DOHH2 (cell line): ENCODE results near the gene TTC23.

Source experiments
- EZH2phosphoT487 ChIP-seq: fragments of 200-600 bp; sonication (generic); IDR thresholded peaks from 2 replicates; pipeline ENCODE4 v1.6.1; 2017; ENCODE audit warnings: borderline replicate concordance, mild to moderate bottlenecking, antibody characterized with exemption, low read length, moderate library complexity, mixed read lengths
- TF ChIP-seq, protein P1 (sequence below): fragments of 200-600 bp; sonication (generic); IDR thresholded peaks from one replicate; pipeline ENCODE4 v1.5.1; 2014; ENCODE audit warnings: antibody characterized with exemption, mild to moderate bottlenecking, low read depth, low read length; ENCODE audit not compliant: poor library complexity, severe bottlenecking

DNA sequence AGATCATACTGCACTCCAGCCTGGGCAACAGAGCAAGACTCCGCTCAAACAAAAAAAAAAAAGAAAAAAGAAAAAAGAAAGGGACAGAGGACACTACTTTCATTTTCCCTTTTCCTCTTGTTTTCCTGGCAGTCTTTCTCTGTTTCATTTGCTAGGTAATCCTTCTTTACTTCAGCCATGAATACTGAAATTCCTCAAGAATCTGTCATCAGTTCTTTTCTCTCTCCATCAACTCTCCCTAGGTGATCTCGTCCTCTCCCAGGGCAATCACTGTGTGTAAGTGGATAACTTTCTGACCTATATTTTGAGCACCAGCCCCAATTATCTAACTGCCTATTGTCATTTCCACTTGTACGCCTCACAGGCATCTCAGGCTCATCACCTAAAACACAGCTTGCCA, 51.5 kb downstream of the TTC23 start:
- TF ChIP-seq, protein P1, sequence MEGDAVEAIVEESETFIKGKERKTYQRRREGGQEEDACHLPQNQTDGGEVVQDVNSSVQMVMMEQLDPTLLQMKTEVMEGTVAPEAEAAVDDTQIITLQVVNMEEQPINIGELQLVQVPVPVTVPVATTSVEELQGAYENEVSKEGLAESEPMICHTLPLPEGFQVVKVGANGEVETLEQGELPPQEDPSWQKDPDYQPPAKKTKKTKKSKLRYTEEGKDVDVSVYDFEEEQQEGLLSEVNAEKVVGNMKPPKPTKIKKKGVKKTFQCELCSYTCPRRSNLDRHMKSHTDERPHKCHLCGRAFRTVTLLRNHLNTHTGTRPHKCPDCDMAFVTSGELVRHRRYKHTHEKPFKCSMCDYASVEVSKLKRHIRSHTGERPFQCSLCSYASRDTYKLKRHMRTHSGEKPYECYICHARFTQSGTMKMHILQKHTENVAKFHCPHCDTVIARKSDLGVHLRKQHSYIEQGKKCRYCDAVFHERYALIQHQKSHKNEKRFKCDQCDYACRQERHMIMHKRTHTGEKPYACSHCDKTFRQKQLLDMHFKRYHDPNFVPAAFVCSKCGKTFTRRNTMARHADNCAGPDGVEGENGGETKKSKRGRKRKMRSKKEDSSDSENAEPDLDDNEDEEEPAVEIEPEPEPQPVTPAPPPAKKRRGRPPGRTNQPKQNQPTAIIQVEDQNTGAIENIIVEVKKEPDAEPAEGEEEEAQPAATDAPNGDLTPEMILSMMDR, result no peak
- no peak for TF ChIP-seq EZH2phosphoT487
